ENCODE measurements around the gene ZIC4. TPM values are rescaled to one million over a fixed set of nuclear protein-coding genes. Genes with fewer than 3 reads are reported as not detected.

The ZIC4 gene
- total and polyA plus RNA-seq, 9 of the 15 experiments (the other 6 are each of a cell fraction or from before 2014, with no cell fraction given) = not detected

- TF ChIP-seq NCOA2 (IDR thresholded peaks at IDR 0.05; ENCODE audit: partially characterized antibody in 2 of 2) = no peak
Measured at GRCh38 chr3:147428326-147428725, 22.0 kb upstream of the ZIC4 start (continued).

GRCh38 chr3:147427746-147428145, 21.4 kb upstream of the ZIC4 start:
- no peaks in the 10 kb centered on the region for H3K4me1 ChIP-seq (replicated peaks in 1 of 2; ENCODE audit: control insufficient read depth in 2 of 2, insufficient read depth in 2 of 2, low read length in 2 of 2)
- DNase-seq (ENCODE audit: extremely low read depth in 1 of 4, low spot score in 3 of 4) (no peak), ATAC-seq (no peak), FAIRE-seq (no peak)
- no peaks in the 10 kb centered on the region for H3K9me1 ChIP-seq (ENCODE audit: control insufficient read depth, insufficient read depth, low read length)
- no peaks in the 10 kb centered on the region for H3K36me3 ChIP-seq (ENCODE audit: control insufficient read depth, insufficient read depth, low read length)
- CTCF ChIA-PET (ENCODE audit: low intra/inter-chr PET ratio) = no interaction called here
- intact Hi-C loops (cut with micrococcal nuclease) (no loop called here), in situ Hi-C loops (cut with MboI) (no loop called here)
- H3K4me3 ChIP-seq = no peak overlapping the region
- no peaks in the 10 kb centered on the region for H3K79me2 ChIP-seq (ENCODE audit: control insufficient read depth, insufficient read depth, low read length)
- H3K27ac ChIP-seq (ENCODE audit: extremely low read depth, low read depth, low read length) = no peak overlapping the region
- no TSS peak for BruUV-seq (replicated peaks)
- H4K20me1 ChIP-seq (replicated peaks; ENCODE audit: control insufficient read depth, insufficient read depth, low read length) = no peaks in the 10 kb centered on the region
- WGBS (ENCODE audit: insufficient coverage, low coverage, missing lambda C conversion rate) = 4% methylated on average over 3 of the region's 3 CpGs
- H3K9ac ChIP-seq (ENCODE audit: insufficient read depth in 1 of 2, low read depth in 2 of 2, low read length in 2 of 2) = no peak overlapping the region
- H3K4me2 ChIP-seq (ENCODE audit: insufficient read depth, low read length) = no peak overlapping the region
- POLR2A ChIA-PET = no interaction called here
- peaks cover 3 to 16% of the 10 kb centered on the region in 2 experiments; a peak in 3 of 5 replicates for H3K27me3 ChIP-seq (ENCODE audit: control insufficient read depth in 2 of 2, insufficient read depth in 2 of 2, low read length in 2 of 2)
- H2AFZ ChIP-seq (ENCODE audit: low read depth, low read length) = no peak overlapping the region
- H3K9me3 ChIP-seq (replicated peaks; ENCODE audit: control insufficient read depth, insufficient read depth, low read depth, low read length) = no peaks in the 10 kb centered on the region
- TF ChIP-seq NCOR1 (IDR thresholded peaks at IDR 0.05) (no peak), KLF13 (tag; IDR thresholded peaks at IDR 0.05; ENCODE audit: borderline replicate concordance, low read depth) (no peak), ZNF311 (CRISPR knock-in tag; IDR thresholded peaks at IDR 0.05) (no peak), NR0B1 (IDR thresholded peaks at IDR 0.05; ENCODE audit: partially characterized antibody) (no peak), STAT5A (IDR thresholded peaks at IDR 0.05; ENCODE audit: borderline replicate concordance, low read length) (no peak), ZBTB12 (CRISPR knock-in tag; IDR thresholded peaks at IDR 0.05) (no peak), NELFE (IDR thresholded peaks at IDR 0.05; ENCODE audit: insufficient read depth, insufficient read length) (no peak), HMG20A (CRISPR knock-in tag; conservative IDR thresholded peaks at IDR 0.05) (no peak), MCM3 (IDR thresholded peaks at IDR 0.05) (no peak)

Measured in K562 (cell line).